ENCODE results near the gene TTC39A. TPM values are rescaled to one million over a fixed set of nuclear protein-coding genes. Genes with fewer than 3 reads are reported as not detected.
A peak's percentile ranks its signal among the peaks of the same experiment; 100 is the strongest.

Gene TTC39A
- total RNA-seq, 4 donors from 2014 or later = 0.40 to 9.6 (median 0.70) TPM

DNA sequence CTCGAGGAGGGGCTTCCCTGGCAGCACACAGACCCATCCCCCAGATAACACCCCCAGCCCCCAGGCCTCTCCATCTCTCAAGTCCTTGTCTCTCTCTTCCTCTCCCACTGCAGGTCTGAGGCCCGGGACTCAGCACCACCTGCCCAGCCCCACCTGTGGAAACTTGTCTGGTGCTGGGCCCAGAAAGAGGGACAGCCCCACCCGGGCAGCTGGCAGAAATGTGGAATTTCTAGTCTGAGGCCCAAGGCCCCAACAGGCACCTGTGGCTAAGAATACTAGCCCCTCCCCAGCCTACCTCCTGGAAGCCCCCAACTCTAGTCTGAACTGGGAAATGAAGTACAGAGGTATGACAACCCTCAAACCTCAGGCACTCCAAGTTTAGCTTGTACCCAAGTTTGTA is 15.4 kb downstream of the TTC39A start:
- H3K36me3 ChIP-seq = no peaks in the 10 kb centered on the region
- H3K27me3 ChIP-seq = no peaks in the 10 kb centered on the region
- H3K9me3 ChIP-seq = no peaks in the 10 kb centered on the region
- H3K4me1 ChIP-seq = peaks cover 0 to 10% (median 0%) of the 10 kb centered on the region in 3 donors
- no peak for ATAC-seq
- H3K27ac ChIP-seq = no peak overlapping the region
- 56 to 60% methylated on average over 1 of the region's 3 CpGs for WGBS, 2 donors (ENCODE audit: low coverage in 1 of 2)
- no peak overlapping the region for H3K4me3 ChIP-seq
- TF ChIP-seq EP300 (IDR thresholded peaks at IDR 0.05) (no peak), POLR2A (IDR thresholded peaks at IDR 0.05) (no peak), POLR2AphosphoS5 (IDR thresholded peaks at IDR 0.05) (no peak)
- TF ChIP-seq, protein P1, sequence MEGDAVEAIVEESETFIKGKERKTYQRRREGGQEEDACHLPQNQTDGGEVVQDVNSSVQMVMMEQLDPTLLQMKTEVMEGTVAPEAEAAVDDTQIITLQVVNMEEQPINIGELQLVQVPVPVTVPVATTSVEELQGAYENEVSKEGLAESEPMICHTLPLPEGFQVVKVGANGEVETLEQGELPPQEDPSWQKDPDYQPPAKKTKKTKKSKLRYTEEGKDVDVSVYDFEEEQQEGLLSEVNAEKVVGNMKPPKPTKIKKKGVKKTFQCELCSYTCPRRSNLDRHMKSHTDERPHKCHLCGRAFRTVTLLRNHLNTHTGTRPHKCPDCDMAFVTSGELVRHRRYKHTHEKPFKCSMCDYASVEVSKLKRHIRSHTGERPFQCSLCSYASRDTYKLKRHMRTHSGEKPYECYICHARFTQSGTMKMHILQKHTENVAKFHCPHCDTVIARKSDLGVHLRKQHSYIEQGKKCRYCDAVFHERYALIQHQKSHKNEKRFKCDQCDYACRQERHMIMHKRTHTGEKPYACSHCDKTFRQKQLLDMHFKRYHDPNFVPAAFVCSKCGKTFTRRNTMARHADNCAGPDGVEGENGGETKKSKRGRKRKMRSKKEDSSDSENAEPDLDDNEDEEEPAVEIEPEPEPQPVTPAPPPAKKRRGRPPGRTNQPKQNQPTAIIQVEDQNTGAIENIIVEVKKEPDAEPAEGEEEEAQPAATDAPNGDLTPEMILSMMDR (IDR thresholded peaks at IDR 0.05) = no peak

DNA sequence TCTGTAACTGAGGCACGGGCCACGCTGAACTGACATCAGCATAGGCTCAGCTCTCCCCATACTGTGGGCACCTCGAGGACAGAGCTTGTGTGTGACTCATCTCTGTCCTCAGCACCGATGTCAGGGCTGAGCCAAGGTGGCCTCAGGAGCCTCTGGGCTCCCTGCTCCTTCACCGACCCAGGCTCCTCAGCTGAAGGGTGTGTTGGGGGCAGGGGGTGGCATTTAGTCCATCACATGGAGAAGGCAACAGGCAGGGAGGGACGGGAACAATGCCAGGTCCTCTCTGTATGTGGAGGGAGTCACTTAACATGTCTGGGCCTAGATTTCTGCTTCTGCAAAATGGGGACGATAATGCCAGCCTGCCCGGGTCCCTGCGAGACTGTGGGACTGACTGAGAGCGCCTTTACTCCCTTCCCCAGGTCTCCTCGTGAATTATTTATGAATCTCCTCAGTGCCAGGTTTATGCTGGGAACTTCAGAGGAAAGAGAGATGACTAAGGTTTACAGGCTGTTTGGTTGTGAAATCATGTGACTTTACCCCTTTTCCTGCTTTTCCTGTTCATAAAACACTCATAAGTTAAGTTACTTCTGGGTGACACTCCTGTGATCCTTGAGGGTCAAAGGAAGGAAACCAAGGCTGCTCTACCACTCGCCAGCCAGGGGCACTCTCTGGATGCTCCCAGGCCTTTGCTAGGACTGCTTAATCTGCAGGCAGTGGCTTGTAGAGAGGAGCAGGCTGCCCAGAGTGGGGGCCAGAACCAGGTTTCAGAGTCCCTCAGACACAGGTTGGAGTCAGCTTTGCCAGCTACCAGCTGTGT is 16.2 kb downstream of the TTC39A start:
- Histone ChIP-seq H3K27me3 (no peaks in the 10 kb centered on the region), H3K27ac (no peak overlapping the region), H3K4me1 (peaks cover 0 to 10% (median 0%) of the 10 kb centered on the region in 3 donors), H3K36me3 (no peaks in the 10 kb centered on the region), H3K4me3 (no peak overlapping the region), H3K9me3 (no peaks in the 10 kb centered on the region)
- peak; percentile 29 for ATAC-seq
- TF ChIP-seq, protein P1 (IDR thresholded peaks at IDR 0.05) = no peak
- TF ChIP-seq EP300 (IDR thresholded peaks at IDR 0.05) = no peak
- TF ChIP-seq POLR2AphosphoS5 (IDR thresholded peaks at IDR 0.05) = peak; percentile 49
- 20 to 87% methylated on average over 1 to 5 of the region's 12 CpGs for WGBS, 2 donors (ENCODE audit: low coverage in 1 of 2)

- H3K9me3 ChIP-seq = no peaks in the 10 kb centered on the region
- peaks cover 0 to 10% (median 0%) of the 10 kb centered on the region in 3 donors for H3K4me1 ChIP-seq
- H3K27ac ChIP-seq = no peak overlapping the region
- no peaks in the 10 kb centered on the region for H3K27me3 ChIP-seq
- no peaks in the 10 kb centered on the region for H3K36me3 ChIP-seq
- TF ChIP-seq, protein P1 (IDR thresholded peaks at IDR 0.05) = no peak
- TF ChIP-seq EP300 (IDR thresholded peaks at IDR 0.05) = no peak
- no peak for TF ChIP-seq POLR2A (IDR thresholded peaks at IDR 0.05)
- TF ChIP-seq POLR2AphosphoS5 (IDR thresholded peaks at IDR 0.05) = no peak
- WGBS, 2 donors (ENCODE audit: low coverage in 1 of 2) = 86 to 100% methylated on average over 4 to 5 of the region's 5 CpGs
- H3K4me3 ChIP-seq = no peak overlapping the region
- ATAC-seq = no peak
Observed at GRCh38 chr1:51313268-51313852, 17.0 kb downstream of the TTC39A start.

- TF ChIP-seq EP300 (IDR thresholded peaks at IDR 0.05) (no peak), POLR2A (IDR thresholded peaks at IDR 0.05) (no peak), POLR2AphosphoS5 (IDR thresholded peaks at IDR 0.05) (no peak)
- TF ChIP-seq, protein P1 (IDR thresholded peaks at IDR 0.05) = no peak
- WGBS, 2 donors (ENCODE audit: low coverage in 1 of 2) = 83 to 100% methylated on average over 1 of the region's 4 CpGs
- Histone ChIP-seq H3K9me3 (no peaks in the 10 kb centered on the region), H3K4me3 (no peak overlapping the region), H3K27me3 (no peaks in the 10 kb centered on the region), H3K27ac (no peak overlapping the region), H3K36me3 (no peaks in the 10 kb centered on the region), H3K4me1 (peaks cover 0 to 10% (median 0%) of the 10 kb centered on the region in 3 donors)
- no peak for ATAC-seq
Observed at GRCh38 chr1:51312718-51313117, 17.6 kb downstream of the TTC39A start.

All from gastroesophageal sphincter (tissue), 4 donors.